Measurements from ENCODE around the gene C2CD2L.

DNA sequence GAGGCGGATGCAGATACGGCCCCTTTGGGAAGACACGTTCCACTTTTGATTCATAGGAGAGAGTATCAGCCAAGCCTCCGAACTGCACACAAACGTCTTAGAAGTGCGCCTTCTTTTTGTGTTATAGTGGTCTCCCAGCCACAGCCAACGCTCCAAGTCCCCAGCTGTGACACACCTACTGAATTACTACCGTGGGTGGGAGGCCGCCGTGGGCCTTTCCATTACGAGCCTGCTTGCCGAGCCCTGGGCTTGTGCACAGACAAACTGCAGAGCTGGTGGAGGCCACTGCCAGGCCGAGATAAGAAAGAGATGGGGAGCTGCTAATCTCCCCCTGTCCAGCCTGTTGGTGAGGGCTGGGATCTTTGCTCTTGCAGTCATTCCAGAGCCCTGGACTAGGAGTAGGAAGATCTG, 21.7 kb upstream of the C2CD2L start:
- TF ChIP-seq CTCF (IDR thresholded peaks at IDR 0.05; ENCODE audit: extremely low read depth in 1 of 2, insufficient read depth in 1 of 2, low read depth in 1 of 2, low read length in 2 of 2) (no peak), POLR2A (IDR thresholded peaks at IDR 0.05; ENCODE audit: low read depth, low read length) (no peak)
